ENCODE results near the gene RXYLT1.
A peak's percentile ranks its signal among the peaks of the same experiment; 100 is the strongest.
"Not testable (repeated sequence)": the region's sequence is repeated elsewhere in the genome, so short reads cannot be mapped to it uniquely, and the experiment has no call there.

The RXYLT1 gene

DNA sequence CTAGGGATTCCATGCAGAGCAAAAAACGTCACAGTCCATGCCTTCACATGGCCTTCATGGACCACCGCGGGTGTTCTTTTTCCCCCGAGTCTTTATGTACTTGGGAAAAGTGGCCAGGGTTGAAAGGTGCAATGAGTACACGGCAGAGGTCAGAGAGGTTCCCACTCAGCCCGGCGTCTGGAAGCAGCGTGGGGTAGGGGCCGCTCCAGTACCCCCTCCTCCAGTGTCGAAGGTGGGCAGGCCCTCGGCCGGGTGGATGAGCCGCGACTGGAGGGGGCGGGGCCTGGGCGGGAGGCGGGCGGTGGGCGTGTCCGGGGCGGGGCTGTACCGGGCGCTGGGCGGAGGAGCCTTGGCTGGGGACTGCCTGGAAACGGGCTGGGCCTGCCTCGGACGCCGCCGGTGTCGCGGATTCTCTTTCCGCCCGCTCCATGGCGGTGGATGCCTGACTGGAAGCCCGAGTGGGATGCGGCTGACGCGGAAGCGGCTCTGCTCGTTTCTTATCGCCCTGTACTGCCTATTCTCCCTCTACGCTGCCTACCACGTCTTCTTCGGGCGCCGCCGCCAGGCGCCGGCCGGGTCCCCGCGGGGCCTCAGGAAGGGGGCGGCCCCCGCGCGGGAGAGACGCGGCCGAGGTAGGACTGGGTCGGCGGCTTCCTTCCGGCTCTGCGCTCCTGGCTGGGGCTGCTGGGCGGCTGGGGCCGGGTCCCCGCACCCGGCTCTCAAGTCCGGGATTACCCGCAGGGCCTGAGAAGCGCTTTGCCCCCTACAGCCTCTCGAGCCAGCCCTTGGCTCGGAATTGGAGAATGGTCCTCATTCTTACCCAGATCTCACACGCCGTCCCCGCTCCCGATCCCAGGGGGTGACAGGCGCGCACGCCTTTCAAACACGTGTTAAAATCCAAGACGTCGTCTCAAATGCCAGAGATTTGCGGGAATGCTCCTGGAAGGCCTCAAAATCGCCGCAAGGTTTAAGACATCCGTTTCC lies at the start of gene RXYLT1:
RXYLT1 (plus strand) TSS at position 412 of the 984 bp plus-strand sequence; CDS start at position 464, 52 bp downstream.
- peak; percentile 89 for DNase-seq

DNA sequence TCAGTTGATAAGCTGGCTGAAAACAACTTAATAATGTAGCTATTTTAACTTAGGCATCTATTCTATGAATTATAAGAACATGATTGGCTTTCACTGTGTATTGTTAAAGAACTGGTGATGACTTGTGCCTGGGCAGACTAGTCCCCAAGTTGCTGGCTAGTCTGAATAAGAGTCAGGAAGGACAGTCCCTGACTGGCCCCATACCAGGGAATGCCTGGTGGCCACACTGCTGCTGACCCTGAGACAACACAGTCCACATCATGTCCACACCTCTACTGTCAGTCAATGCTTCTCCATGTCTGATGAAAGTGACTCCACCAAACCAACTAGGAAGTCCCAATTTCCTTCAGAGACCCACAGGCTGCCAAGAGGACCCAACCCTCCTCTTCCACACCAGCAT lies 46.9 kb upstream of the RXYLT1 start:
- not testable (repeated sequence) for DNase-seq

- DNase-seq = not testable (repeated sequence)
Measured at GRCh38 chr12:63733585-63733984, 46.1 kb upstream of the RXYLT1 start.

GRCh38 chr12:63740551-63740950 lies 39.2 kb upstream of the RXYLT1 start:
- DNase-seq = not testable (repeated sequence)

GRCh38 chr12:63741431-63741830 lies 38.3 kb upstream of the RXYLT1 start:
- DNase-seq = not testable (repeated sequence)

- not testable (repeated sequence) for DNase-seq
Measured at GRCh38 chr12:63744110-63744509, 35.6 kb upstream of the RXYLT1 start.

GRCh38 chr12:63746470-63746869 lies 33.2 kb upstream of the RXYLT1 start:
- DNase-seq = not testable (repeated sequence)

DNA sequence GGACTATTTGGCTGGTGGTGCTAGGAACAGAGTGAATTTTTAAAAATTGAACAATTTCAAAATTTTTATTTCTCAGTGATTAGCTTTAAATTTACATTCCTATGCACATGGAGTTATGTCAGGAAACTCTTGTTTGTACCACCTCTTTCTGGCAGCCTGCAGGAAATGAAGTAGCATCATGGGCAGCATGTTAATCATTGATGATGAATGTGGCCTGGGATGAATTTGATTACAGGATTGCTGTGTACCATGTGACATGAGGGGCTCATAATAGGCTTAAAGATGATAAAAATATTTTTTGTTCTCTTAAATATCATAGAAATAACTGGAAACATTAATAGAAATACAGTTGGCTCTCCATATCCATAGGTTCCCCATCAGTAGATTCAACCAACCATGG lies 32.6 kb upstream of the RXYLT1 start:
- not testable (repeated sequence) for DNase-seq

DNA sequence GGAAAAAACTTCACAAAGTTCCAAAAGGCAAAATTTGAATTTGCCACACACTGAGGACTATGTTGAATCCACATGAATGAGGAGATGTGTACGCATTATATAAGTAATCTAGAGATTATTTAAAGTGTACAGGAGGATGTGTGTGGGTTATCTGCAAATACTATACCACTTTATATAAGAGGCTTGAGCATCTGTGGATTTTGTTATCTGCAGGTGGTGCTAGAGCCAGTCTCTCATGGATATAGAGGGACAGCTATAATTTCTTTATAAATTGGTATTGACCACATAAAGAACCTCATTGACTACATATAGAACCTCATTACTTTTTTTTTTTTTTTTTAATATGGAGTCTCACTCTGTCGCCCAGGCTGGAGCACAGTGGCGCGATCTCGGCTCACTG lies 32.2 kb upstream of the RXYLT1 start:
- DNase-seq = no peak

- DNase-seq = no peak
Measured at GRCh38 chr12:63752283-63752682, 27.4 kb upstream of the RXYLT1 start.

- no peak for DNase-seq
Measured at GRCh38 chr12:63752841-63753240, 26.9 kb upstream of the RXYLT1 start.

GRCh38 chr12:63753743-63754142 lies 26.0 kb upstream of the RXYLT1 start:
- DNase-seq = no peak

DNA sequence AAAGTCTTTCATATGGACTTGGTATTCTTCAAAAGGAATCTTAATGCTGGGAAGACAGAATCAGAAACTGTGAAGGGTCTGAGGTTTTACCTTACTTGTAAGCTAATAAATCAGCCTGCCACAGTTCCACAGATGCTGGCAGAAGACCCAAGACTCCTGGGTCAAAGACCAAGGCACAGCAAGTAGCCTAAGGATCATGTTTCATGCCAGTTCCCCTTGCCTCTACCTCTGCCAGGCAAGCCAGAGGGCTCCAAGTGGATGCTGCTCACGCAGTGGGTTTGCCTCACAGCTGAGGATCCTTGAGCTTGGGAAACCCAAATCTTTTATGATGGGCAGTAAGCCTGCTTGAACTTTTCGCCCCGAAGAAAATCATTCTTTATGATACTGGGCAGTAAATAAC lies 15.2 kb upstream of the RXYLT1 start:
- DNase-seq = no peak

DNA sequence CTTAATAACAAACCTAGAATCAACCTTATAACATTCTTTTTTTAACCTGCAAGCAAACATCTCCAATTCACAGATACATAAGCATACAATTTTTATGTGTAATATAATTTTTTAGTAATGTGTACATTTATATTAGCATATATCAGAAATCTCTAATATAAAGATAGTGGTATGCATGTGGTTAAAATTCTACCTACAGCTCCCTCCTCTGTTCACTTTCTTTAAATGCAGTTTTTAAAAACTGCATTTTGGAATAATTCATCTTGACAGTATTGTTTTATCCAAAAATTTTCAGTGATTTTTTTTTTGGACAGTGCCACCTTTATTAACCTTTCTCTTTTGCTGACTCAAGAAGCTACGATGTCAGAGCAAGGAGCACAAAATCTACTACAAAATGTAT lies 13.2 kb upstream of the RXYLT1 start:
- DNase-seq = no peak

GRCh38 chr12:63770375-63770774 lies 9.3 kb upstream of the RXYLT1 start:
- no peak for DNase-seq

GRCh38 chr12:63777340-63777739 lies 2.4 kb upstream of the RXYLT1 start:
- DNase-seq = no peak

GRCh38 chr12:63782466-63782865 lies 2.8 kb downstream of the RXYLT1 start:
- no peak for DNase-seq

DNA sequence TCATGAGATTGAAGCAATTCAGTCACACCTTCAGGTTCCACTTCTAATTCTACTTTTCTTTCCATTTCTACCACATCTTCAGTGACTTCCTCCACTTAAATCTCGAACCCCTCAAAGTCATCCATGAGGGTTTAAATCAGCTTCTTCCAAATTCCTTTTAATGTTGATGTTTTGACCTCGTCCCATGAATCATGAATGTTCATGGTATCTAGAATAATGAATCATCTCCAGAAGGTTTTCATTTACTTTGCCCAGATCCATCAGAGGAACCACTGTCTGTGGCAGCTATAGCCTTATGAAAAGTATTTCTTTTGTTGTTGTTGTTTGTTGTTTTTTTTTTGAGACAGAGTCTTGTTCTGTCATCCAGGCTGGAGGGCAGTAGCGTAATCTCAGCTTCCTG lies 7.6 kb downstream of the RXYLT1 start:
- DNase-seq = no peak

DNA sequence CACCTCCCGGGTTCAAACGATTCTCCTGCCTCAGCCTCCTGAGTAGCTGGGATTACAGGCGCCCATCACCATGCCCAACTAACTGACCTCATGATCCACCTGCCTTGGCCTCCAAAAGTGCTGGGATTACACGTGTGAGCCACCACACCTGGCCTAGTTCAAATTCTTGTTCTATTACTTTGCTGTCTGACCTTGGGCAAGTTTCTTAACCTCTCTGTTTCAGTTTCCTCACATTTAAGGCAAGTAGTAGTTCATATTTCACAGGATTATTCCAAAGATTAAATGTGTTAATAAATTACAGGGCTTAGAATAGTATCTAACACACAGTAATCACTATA lies 10.9 kb downstream of the RXYLT1 start:
- no peak for DNase-seq

DNA sequence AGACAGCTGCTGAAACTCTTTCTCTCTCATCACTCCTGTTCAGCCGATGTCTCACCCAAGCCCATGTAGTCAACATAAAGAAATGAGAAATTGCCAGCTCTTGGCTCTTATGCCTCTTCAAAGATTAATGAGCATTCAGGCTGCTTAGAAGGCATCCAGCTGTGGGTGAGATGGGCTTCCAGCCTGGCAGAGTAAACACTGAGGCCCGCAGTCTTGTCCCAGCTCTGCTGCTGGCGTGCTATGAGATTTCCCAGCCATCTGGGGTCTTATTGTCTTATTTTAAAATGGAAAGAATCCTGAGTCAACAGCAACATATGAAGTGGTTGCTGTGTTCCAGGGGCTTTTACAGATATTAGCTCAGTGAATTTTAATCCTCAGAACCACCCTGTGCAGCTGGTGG lies 12.6 kb downstream of the RXYLT1 start:
- DNase-seq = no peak

- no peak for DNase-seq
Measured at GRCh38 chr12:63795032-63795687, 15.5 kb downstream of the RXYLT1 start.

GRCh38 chr12:63795944-63796343 lies 16.2 kb downstream of the RXYLT1 start:
- DNase-seq = no peak

- DNase-seq = no peak
Measured at GRCh38 chr12:63802012-63802608, 22.4 kb downstream of the RXYLT1 start.

GRCh38 chr12:63804746-63805145 lies 25.0 kb downstream of the RXYLT1 start:
- DNase-seq = no peak
